Activated CD8-positive, alpha-beta memory T cell treated with anti-CD3 and anti-CD28 coated beads, Interleukin-2, amount 50 U/mL, for 4 hours (primary cell): ENCODE measurements around the gene SLC6A6.

ENCODE experiments used
- DNase-seq: peaks from one replicate; pipeline ENCODE4 v3.0.0-alpha.2; 2020

Gene SLC6A6

DNA sequence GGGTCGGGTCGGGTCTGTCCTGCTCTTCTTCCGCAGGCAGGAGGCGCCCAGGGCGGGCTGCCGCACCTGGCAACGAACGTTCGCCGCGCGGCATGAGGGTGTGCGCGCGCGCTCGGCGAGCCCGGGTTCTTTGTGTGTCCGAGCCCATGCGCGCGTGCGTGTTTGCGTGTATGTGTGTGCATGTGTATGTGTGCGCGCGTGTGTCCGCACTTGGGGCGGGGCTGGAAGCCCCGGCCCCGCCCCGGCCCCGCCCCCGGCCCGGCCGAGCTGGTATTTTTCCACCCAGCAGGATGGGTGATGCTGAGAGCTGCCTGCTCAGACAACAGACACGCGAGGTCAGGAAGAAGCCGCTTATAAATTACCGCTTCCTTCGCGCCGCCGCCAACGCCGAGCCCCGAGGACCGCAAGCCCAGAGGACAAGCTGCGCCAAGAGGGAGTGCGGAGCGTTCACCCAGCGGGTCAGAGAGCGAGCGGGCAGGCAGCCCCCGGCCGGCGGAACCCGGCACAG lies at the start of gene SLC6A6:
SLC6A6 (plus strand) TSS at position 303 of the 508 bp plus-strand sequence. CDS start 41,029 bp downstream, outside the sequence.
- peak; percentile 94 for DNase-seq

DNA sequence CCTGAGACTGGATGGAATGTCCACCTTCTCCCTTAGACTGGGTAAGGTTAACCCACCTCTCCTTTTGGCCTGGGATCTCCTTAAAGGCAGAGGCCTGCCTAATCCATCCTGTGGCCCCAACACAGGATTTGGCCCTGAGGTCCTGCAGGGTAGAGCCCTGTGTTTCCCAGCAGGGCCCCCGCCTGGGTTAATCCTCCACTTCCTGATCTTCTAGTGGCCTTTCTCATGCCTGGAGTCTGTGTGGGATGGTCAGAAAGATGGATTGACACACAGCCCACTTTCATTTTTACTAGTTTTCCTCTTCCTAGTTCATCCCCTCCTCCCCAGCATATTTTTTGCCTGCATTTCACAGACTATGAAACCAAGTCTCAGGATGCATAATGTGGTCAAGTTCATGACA lies 48.9 kb upstream of the SLC6A6 start:
- no peak for DNase-seq

DNA sequence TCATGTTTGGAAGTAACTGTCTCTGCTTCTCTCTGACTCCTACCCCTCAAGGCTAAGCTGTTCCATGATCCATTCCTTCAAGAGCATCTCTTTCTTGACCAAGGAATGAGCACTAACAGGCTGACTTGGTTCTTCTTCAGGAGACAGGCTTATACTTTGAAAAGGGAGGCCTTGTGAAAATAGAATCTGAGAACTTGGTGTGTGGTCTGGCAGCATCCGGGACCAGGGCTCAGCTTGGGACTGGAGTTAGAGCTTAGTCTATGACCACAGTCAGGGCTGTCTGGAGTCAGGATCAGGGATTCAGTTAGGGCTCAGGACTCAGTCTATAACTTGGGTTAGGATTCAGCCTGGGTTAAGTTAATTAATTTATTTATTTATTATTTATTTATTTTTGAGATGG lies 44.9 kb upstream of the SLC6A6 start:
- DNase-seq, result no peak

- no peak for DNase-seq
These were observed 43.8 kb upstream of the SLC6A6 start for GRCh38 chr3:14358426-14359211.

GRCh38 chr3:14359348-14359747 lies 43.1 kb upstream of the SLC6A6 start:
- no peak for DNase-seq

DNA sequence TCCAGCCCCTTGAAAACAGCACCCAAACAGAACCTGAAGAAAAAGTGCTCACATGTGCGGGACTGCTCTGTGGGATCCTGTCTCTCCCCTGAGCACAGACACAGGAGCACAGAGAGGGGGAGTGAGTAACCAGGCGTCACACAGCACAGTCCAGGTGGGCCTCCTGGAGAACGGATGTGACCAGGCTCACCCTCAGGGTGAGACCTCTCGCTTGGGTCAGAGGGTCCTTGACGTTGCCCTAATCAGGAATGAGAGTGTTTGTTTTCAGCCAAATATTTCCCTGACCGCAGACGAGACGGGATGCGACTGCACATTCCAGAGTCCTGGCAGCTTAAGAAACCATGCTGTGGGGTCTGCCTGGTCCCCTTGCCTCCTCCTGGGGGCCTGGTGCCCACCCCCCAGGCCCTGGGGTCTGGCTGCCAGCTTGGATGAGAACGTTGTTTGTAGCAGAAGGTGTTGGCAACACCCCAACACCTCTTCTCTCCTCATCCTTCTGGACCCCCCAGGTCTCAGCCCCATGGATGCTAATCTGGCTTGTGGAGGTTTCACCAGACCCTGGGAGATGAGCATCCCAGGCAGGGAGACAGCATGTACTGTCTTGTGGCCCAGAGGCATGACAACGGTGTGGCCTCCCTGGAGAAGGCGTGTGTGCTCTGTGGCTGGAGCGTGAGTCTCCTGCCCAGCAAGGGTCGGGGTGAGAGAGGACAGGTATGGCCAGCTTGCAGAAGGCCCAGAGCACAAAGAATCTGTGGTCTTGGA lies 42.1 kb upstream of the SLC6A6 start:
- no peak for DNase-seq

DNA sequence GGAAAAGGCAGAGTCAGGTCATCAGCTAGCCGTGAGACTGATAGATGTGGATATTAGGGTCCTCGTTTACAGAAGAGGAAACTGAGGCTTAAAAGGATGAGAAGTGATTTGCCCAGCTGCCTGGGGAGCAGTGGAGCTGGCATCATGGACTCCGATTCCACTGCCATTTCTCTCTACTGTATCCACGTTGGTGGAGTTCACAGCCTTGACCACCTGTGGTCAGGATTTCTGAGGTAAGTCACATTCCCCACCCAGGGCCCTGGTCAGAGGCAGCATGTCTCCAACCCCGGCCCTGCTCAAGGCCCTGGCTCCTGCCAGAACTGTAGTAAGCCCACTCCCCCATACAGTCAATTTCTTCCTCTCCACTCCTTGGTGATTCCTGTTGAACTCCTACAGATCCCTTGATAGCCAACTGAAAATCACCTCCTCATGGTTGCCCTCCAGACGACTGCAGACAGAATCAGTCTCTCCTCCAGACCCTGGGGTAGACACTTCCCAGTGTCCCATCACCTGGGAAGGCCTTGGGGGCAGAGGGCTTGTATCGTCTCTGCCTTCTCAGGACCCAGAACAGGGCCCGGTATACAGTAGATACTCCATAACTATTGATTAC lies 41.2 kb upstream of the SLC6A6 start:
- DNase-seq, result no peak

DNA sequence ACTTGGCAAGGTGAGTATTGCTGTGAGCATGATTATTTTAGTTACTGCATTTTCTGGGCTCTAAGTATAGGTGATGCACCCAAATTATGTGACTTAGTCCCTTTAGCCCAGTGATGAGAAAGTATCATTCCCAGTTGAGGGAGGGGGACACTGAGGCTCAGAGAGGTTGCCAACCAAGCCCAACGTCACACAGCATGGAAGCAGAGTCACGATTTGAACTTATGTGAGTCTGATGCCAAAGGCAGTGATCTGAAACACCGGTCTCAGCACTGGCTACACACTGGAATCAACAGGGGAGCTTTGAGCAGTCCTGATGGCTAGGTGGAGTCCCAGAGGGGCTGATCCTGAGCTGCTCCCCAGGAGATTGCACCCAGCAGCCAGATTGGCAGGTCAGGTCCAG lies 39.5 kb upstream of the SLC6A6 start:
- no peak for DNase-seq

GRCh38 chr3:14363379-14363778 lies 39.0 kb upstream of the SLC6A6 start:
- no peak for DNase-seq

DNA sequence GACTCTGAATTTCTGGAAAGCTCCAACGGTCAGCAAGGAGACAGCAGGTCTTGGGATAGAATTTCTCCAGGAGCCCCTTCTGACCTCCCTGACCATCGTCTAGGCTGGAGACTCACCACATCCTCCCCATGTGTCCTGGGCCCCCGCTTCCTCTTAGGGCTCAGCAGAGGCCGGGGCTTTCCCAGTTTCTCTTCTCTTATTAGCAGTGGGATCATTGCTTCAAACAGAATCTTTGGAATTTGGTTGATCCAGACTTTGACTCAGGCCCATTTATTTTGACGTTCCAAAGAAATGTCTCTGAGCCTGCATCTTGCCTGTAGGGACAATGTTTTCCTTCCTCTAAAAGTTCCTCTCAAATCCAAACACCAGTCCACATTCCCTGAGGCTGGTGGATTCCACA lies 38.4 kb upstream of the SLC6A6 start:
- DNase-seq, result no peak

- DNase-seq, result no peak
These were observed 37.7 kb upstream of the SLC6A6 start for GRCh38 chr3:14364580-14365292.

DNA sequence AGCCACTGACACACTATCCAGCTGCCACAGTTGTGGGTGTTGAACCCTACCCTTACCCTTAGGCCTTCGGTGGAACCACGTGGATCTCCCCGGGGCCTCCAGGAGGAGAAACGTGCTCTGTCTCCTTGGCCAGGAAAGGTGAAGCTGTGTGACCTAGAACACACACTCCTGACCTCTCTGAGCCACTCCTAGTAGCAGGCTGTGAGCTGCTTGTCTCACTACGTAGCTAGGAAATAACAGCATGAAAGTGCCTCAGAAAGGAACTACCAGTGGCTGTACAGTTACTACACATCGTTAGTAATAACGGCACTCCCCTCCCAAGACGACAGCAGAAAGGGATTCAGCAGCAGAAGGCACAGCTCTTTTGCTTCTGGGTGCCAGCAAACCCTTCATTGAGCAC lies 36.2 kb upstream of the SLC6A6 start:
- no peak for DNase-seq

DNA sequence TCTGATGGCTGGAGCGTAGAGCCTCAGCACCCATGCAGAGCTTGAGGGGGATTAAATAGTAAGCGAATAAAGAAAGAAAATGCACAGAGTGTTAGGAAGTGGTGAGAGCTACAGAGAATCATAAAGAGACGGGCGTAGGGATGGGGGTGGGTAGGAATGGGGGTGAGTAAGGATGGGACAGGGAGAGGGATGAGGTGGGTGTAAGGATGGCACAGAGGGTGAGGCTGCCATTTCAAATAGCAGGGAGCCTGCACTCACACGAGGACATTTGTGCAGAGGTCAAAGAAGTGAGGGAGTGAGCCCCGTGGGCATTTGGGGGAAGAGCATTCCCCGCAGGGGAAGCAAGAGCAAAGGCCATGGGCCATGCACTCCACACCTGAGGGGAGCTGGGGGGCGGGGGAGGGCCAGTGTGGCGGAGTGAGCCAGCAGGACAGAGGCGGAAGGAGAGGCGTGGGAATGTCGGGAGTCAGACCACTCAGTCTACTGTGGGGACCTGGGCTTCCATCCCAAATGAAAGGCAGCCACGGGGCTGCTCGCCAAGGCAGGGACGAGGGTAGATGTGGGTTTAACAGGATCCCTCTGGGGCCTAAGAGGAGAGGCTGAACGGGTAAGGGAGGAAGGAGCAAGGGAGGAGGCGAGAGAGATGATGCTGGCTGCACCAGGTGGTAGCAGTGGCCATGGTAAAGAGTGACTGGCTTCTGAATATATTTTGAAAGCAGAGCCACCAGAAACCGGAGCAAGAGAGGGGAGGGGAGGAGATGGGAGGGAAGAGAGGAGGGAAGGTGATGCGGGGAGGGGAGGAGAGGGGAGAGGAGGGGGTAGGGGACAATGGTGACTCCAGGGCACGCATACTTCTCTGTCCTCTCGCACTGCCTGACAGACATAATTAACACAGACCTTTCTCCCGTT lies 35.2 kb upstream of the SLC6A6 start:
- DNase-seq, result no peak

- no peak for DNase-seq
These were observed 34.3 kb upstream of the SLC6A6 start for GRCh38 chr3:14368146-14368545.

DNA sequence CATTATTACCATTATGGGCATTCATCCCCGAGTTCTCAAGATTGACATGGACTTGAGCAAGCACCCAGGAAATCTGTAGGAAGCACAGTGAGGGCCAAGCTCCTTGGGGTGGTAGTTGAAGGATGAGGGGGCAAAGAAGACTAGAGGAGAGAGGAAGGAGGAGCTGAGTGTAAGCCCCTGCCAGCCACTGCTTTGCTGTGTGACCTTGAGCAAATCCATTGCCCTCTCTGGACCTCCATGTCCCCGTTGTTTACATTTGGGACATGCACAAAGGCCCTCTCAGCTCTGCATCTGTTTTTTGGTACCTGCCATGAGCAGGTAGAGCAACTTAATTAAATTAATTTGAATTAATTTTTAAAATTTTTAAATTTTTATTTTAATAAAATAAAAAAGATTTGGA lies 33.5 kb upstream of the SLC6A6 start:
- no peak for DNase-seq

DNA sequence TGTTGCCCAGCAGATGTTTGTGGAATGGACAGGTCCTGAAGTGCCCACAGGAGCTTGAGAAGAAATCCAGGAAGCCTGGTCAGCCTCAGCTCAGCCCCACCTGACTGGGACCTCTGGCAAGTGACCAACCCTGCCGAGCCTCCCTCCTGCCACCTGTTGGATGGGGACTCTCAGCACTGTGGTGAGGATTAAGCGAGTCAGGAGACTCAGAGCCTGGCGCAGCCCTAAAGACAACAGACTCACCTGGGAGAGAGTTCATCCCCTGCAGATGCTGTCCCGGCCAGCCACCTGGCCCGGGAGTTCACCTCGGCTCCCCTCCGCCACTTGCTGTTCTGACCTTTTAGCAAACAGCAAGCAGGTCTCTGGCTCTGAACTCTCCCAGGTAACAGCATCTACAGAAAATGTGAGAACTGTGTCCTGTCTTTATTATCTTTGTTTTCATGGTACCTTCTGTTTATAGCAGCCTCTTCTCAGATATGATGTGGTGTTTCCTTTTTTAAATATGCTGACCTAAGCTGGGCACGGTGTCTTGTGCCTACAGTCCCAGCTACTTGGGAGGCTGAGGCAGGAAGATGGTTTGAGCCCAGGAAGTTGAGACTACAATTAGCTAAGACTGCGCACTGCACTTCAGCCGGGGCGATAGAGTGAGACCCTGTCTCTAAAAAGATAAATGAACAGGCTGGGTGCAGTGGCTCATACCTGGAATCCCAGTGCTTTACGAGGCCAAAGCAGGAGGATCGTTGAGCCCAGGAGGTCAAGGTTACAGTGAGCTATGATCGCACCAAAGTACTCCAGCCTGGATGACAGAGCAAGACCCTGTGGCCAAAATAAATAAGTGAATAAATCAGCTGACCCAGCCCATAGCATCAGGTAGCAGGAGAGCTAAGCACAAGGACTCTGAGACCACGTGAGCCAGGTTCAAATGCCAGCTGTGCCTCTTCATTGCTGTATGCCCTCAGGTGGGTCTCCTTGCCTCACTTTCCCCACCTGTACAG lies 32.4 kb upstream of the SLC6A6 start:
- no peak for DNase-seq

DNA sequence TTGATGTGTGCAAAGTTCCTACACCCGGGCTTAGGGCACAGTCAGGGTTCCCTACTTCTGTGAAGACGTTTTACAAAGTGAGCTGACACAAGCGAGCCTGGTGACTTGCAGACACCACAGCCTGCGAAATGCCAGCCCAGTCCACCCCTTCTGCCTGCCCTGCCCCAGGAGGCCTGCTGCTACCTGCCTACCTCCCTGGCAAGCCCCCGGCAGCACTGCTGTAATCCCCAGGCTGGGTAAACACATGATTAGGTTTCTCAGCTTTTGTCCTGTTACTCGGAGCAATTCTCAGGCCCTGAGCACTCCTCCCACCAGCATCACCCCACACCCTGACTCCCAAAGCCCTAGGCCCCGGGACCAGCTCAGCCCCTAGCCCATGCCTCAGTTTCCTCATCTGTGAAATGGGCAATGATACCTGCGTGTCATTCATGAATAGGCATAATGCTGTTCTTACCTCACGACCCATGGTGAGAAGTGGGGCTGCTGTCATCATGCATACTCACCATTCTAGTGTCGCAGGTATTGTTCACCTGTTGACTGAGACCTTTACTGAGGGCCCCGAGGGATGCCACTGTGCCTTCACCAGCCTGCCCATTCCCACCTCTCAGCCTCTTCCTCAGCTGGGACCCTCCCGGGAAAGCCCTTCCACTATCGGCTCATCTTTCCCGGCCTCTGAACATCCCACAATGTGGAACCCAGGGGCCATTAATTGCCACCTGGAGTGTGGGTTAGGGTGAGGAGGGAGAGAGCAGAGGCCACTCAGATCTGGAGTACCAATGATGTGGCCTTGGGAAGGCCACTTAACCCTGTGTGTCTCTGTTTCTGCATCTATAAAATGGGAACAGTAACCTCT lies 31.5 kb upstream of the SLC6A6 start:
- DNase-seq, result no peak

GRCh38 chr3:14371573-14372474 lies 30.6 kb upstream of the SLC6A6 start:
- DNase-seq, result no peak

DNA sequence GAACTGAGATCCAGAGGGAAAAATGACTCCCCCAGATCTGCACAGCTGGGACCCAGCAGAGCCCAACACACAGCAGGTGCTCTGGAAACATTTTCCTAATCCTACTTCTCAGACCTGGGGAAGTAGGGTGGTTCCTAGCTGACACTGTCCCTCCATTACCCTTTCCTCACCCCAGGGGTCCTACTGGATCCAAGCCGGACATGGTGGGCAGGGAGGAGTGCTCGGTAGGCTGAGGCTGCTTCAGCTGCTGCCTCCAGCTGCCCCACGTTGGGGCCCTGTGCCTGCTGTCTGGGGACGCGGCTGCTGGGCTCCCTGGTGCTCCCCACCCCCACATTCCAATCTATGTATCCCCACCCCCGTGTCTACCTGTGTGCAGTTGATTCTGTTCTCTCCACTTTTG lies 29.8 kb upstream of the SLC6A6 start:
- DNase-seq, result no peak
